HG03196 (cell line): ENCODE results near the gene DLG5.

Experiments
- ATAC-seq: cut with Tn5 transposase; IDR thresholded peaks from one replicate; pipeline ENCODE4 v1.9.1; 2021; ENCODE audit not compliant: unreplicated experiment

The DLG5 gene

GRCh38 chr10:77823811-77824542 is 102.6 kb downstream of the DLG5 start:
- ATAC-seq = no peak

GRCh38 chr10:77821551-77821950 is 105.0 kb downstream of the DLG5 start:
- no peak for ATAC-seq

GRCh38 chr10:77821036-77821435 is 105.5 kb downstream of the DLG5 start:
- no peak for ATAC-seq

DNA sequence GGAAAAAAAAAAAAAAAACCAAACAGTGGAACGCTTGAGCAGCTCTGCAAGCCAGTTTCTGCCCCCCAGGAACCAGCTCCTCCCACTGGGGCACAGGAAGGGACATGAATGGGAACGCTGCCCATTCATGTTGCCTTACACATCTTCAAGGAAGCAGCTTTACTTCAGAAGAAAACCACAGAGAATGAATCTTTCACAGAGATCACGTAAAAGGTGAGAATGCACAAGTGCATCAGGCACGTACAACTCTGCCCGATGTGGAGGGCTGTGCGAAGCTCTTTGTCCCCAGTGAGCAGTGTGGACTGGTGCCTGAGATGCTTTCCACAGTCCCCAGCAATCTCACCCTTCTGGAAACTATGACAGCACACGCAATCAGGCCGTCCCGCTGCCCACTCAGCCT is 106.2 kb downstream of the DLG5 start:
- ATAC-seq = no peak

GRCh38 chr10:77819210-77820112 is 107.1 kb downstream of the DLG5 start:
- no peak for ATAC-seq

DNA sequence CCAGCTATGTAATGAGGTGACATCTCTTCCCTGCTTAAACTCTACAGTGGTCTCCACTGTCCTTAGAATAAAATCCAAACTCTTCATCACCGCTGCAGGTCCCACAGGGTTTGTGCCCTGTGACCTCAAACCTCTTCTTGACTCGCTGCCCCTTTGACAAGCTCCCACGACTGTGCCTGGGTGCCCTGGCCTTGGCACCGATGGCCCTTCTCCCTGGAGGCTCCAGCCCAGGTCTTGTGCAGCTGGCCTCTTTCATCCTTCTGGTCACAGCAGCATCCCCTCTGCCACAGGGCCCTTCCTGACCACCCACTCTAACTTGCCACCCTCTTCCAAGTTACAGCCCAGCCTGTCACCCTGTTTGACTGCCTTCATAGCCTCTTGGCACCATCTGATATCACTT is 108.2 kb downstream of the DLG5 start:
- ATAC-seq = no peak

DNA sequence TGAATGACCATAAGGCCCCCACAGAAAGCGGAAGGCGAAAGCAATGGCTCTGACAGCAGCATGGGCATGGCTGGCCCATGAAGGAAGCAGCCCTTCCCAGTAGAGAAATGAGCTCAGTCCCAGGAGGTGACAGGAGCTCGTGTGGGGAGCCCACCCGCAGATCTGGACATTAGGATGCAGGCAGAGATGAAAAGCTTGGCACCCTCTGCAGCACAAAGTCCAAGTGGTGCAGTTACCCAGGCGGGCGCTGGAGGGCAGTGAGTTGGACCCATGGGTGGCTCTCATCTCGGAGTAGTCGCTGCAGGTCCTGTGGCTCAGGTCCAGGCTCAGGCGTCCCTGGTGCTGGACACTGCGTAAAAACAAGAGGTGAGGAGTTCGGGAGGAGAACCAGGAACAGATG is 109.0 kb downstream of the DLG5 start:
- ATAC-seq = no peak

DNA sequence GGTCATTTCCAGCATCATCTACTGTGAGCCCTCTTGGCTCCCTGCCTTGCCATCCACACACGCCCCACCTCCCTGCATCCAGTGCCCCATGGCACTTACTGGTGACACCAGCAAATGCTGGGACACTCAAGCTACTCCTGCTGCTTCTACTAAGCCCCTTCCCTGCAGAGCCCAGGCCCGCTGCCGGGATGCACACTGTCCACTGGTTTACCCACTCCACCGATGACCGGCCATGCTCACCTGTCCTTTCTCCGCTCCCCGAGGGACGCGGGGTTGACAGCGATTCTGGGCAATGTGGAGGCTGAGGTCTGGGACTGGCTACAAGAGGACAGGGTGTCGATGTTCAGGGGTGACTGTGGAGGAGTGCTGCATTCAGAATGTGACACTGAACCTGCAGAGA is 110.2 kb downstream of the DLG5 start:
- ATAC-seq = no peak

GRCh38 chr10:77812741-77813140 is 113.8 kb downstream of the DLG5 start:
- ATAC-seq = no peak

GRCh38 chr10:77811831-77812430 is 114.6 kb downstream of the DLG5 start:
- no peak for ATAC-seq

DNA sequence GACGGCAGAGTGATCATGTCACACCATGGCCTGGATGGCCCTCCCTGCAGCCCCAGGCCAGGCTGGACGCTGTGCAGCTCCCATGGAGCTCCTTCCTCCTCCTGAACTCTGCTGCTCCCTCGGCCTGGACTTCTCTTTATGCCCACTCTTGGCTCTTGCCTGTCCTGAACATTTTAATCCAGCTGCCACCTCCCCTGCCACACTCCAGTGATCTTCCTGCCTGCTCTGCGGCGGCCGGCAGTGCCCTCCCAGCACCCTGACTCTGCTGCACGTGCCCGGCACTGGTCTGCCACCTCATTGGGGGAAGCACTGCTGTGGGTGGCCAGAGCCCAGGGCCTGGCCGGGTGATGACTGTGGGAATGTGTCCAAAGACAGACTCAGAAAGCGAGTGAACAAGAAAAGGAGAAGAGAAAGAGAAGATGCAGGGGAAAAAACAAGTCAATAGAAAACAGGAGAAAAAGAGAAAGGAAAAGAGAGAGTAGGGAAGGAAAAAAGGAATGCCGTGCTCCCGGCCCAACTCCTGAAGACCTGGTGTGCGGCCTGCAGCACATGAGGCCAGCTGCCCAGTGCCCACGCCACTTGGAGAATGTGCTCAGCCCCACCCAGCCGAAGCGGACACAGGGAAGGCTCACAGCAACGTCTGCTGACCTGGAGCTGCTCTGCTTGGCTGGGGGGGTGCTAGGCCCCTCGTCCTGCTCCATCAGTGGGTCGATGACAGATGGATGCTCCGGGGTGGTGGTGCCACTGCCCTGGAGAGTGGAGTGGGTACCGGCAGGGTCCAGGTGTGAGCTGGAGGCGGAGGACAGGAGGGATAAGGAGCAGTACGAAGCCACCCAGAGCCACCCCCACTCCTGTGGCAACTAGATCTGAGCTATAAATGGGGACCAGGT is 115.9 kb downstream of the DLG5 start:
- no peak for ATAC-seq

DNA sequence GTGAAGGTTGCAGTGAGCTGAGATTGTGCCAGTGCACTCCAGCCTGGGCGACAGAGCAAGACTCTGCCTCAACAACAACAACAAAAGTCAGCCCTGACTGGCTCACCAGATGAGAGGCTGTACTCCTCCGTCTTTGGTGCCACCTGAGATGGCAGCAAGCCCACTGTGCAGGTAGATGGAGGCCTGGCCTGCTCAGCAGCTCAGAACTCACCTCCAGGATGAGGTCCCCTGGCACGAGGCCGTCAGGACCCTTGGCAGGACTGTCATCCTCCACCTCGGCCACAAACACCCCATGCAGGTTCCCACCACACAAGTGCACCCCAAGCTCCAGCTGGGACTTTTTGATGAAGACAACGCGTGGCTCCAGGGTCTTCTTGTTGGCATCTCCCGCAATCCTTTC is 117.2 kb downstream of the DLG5 start:
- ATAC-seq = no peak

DNA sequence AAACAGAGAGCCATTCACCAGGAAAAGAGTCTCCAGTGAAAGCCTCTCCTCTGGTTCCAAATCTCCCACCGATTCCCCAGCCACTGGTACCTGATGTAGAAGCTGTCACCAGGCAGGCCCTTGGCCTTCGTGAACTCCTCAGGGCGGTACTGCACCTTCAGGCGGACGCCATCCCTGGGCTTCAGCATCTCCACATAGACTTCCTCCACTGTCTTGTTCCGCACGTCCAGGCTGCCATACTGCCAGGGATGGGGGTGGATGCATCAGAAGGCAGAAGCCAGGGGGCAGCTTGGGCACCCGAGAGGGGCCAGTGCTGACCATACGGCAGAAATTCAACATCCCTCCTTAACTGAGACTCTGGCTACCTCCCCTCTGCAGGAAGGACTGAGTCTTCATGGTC is 118.8 kb downstream of the DLG5 start:
- no peak for ATAC-seq

GRCh38 chr10:77806511-77807157 is 119.9 kb downstream of the DLG5 start:
- no peak for ATAC-seq

GRCh38 chr10:77805676-77806075 is 120.9 kb downstream of the DLG5 start:
- no peak for ATAC-seq

DNA sequence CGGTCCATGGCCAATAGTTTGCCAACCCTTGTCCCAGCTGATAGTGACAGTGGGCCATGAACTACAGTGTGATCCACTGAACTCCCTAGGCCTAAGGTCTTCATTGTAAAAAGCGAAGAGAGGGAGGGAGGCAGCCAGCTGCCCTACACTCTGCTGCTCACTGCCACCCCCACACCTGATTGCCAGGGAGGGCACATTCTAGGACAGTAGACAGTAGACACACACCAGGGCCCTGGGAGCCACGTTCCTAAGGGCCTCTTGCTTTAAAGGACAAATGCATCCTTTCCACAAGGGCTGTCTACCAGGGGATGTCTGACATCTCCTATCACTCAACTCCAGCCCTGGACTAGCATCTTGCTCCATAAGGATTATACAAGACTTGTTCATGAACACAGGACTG is 122.2 kb downstream of the DLG5 start:
- no peak for ATAC-seq

- no peak for ATAC-seq
These were observed 124.9 kb downstream of the DLG5 start for GRCh38 chr10:77801474-77802161.

- ATAC-seq = no peak
These were observed 125.8 kb downstream of the DLG5 start for GRCh38 chr10:77800738-77801266.

DNA sequence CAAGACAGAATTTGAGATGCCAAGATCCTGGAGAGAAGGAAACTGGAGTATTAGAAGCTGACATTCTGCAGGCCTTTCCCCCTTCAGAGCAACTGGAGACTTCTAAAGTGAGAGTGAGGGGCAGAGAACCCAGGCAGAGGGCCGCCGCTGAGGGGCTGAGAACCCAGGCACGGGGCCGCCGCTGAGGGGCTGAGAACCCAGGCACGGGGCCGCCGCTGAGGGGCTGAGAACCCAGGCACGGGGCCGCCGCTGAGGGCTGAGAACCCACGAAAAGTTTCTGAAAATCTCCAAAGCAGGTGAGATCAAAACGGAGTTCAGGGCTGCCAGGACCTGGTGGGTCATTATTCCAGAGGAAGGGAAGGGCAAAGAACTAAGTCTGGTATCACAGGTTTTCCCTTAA is 126.2 kb downstream of the DLG5 start:
- no peak for ATAC-seq

DNA sequence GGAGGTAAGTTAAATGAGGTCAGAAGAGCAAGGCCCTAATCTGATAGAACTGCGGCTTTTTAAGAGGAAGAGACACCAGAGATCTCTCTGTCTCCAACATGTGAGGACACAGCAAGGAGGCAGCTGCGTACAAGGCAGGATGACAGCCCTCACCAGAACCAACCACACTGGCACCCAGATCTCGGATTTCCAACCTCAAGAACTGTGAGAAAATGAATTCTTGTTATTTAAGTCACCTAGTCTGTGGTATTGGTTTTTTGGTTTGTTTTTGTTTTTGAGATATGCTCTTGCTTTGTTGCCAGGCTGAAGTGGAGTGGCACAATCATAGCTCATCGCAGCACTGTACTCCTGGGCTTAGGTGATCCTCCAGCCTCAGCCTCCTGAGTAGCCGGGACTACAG is 127.2 kb downstream of the DLG5 start:
- ATAC-seq = no peak
